ENCODE results near the gene TMEM95.

- TF ChIP-seq CTCF (IDR thresholded peaks at IDR 0.05) (no peak), POLR2A (IDR thresholded peaks at IDR 0.05) (no peak), POLR2AphosphoS5 (IDR thresholded peaks at IDR 0.05) (no peak), EP300 (IDR thresholded peaks at IDR 0.05) (no peak)
Measured at GRCh38 chr17:7403727-7403976, 48.7 kb downstream of the TMEM95 start.
